Measurements from ENCODE around the gene HERC4.

DNA sequence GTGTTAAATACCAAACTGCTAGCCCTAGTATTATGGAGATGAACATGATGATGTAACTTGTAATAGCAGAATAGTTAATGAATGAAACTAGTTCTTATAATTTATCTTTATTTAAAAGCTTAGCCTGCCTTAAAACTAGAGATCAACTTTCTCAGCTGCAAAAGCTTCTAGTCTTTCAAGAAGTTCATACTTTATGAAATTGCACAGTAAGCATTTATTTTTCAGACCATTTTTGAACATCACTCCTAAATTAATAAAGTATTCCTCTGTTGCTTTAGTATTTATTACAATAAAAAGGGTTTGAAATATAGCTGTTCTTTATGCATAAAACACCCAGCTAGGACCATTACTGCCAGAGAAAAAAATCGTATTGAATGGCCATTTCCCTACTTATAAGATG, 157.4 kb downstream of the HERC4 start:
- TF ChIP-seq SRSF1 (IDR thresholded peaks at IDR 0.05; ENCODE audit: low read depth, low read length) (no peak), ZNF780A (CRISPR knock-in tag; IDR thresholded peaks at IDR 0.05) (no peak), E4F1 (CRISPR knock-in tag; IDR thresholded peaks at IDR 0.05; ENCODE audit: borderline replicate concordance) (no peak), POLR2A (conservative IDR thresholded peaks at IDR 0.05) (no peak), KDM1A (IDR thresholded peaks at IDR 0.05) (no peak), CHD2 (IDR thresholded peaks at IDR 0.05; ENCODE audit: low read depth, low read length) (no peak), MAZ (CRISPR knock-in tag; conservative IDR thresholded peaks at IDR 0.05 in 1 of 2, IDR thresholded peaks at IDR 0.05 in 1 of 2) (no peak), KAT7 (CRISPR knock-in tag; IDR thresholded peaks at IDR 0.05; ENCODE audit: borderline replicate concordance) (no peak)
